T-helper 9 cell (primary cell): Measurements from ENCODE around the gene OAS2.
"Not testable (repeated sequence)": the region's sequence is repeated elsewhere in the genome, so short reads cannot be mapped to it uniquely, and the experiment has no call there.

Experiments used
- DNase-seq: peaks from one replicate; pipeline ENCODE4 v3.0.0-alpha.2; 2020

OAS2 gene

DNA sequence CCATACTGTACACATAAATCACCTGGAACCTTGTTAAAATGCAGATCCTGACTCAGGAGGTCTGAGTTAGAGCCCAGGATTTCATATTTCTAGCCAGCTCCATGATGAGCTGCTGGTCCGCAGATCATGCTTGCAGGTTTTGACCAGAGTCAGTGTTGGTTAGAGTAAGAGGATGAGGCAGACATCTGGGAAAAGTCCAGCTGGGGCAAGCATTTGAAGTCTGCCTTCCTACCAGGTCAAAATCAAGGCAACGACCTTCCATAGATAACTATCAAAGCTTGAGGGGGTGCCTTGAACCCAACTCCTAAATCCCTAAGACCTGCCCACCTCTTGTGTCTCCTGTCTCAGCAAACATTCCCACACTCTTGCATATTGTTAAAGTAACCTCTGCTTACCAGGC, 9.2 kb downstream of the OAS2 start:
- no peak for DNase-seq

DNA sequence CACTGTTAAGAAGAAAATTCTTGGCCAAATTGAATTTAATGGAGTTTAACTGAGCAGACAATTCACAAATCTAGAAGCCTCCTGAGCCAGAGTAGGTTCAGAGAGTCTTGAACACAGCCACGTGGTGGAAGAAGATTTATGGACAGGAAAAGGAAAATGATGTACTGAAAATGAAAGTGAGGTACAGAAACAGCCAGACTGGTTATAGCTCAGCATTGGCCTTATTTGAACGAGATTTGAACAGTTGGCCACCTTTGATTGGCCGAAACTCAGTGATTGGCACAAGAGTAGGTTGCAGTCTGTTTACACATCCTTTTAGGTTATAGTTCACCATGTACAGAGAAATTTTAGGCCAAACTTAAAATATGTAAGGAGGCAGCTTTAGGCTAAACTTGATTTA, 9.9 kb downstream of the OAS2 start:
- DNase-seq: no peak

- not testable (repeated sequence) for DNase-seq
Observed at GRCh38 chr12:112988823-112989385, 10.6 kb downstream of the OAS2 start.

DNA sequence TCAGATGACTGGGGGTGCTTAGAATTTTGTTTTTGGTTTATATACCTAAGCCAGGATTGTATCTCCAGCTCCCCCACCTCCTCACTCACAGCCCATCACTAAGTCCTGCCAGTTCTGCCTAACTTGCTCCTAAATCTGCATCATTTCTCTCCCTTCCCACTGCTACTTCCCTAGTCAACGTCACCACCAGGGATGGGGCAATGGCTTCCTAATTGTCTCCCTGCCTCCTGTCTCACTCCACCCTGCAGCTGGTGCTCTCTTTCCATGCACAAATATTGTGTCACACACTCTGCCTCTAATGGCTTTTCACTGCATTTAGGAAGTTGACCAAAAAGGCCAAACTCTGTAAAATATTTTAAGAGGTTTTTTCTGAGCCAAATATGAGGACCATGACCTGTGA, 11.5 kb downstream of the OAS2 start:
- DNase-seq: no peak

DNA sequence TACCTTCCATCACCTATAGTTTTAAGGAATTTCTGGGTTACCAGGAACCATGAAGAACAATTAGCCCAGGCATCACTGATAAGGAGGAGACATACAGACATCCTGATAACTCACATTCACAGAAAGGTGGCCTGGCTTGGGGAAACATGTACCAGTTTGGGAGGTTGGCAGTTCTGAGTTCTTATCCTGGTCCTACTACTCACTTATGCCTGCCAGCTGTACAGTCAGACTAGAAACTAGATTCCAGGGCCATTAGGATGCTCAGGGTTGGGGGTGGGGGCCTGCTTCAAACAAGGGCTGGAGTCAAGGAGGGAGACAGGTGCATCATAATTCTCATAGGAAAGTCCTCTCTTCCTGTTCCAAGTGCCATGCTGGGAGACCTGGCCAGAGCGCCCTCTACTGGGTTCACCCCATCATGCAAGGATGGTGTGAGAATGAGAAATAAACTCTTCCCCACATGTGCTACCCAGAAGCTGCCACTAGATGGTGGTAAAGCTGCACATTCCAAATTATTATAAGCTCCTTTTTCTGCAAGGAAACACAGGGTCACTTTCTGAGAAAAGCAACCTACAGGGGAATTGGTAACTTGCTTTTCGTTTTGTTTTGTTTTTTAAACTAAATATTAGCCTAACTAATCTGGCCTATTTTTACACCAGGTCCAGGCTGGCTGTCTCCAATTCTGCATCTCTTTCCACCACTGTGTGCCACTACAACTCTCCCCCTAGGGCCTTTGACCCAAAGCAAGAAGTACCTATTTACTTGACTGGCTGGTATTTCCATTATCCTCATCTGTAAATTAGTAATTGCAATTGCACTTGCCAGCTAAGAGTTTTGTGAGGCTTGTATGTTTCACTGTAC, 14.5 kb downstream of the OAS2 start:
- peak; percentile 48 for DNase-seq

- no peak for DNase-seq
Observed at GRCh38 chr12:112995008-112995407, 16.7 kb downstream of the OAS2 start.

DNA sequence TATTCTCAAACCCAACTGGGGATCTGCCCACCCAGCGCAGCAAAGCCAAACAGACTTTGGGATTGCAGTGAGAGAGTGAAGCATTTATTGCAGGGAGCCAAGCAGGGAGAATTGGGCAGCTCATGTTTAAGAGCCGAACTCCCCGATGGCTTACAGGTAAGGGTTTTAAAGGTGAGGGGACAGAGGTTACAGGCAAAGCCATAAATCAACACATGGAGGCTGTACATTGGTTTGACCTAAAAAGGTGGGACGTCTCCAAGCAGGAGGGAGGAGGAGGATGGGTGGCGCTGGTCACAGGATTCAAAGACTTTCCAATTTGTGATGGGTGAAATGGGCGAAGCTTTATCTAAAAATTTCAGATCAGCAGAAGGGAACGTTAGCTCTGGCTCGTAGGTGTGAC, 18.2 kb downstream of the OAS2 start:
- DNase-seq: no peak

DNA sequence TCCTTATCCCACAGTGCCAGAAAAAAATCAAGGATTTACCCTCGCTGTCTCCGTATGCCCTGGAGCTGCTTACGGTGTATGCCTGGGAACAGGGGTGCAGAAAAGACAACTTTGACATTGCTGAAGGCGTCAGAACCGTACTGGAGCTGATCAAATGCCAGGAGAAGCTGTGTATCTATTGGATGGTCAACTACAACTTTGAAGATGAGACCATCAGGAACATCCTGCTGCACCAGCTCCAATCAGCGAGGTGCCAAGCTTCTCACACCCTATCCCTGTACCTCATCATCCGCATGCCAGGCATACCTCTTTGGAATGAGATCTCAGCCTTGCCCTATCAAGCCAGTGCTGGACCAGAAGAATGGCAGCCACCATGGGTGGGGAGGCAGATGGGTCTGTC, 19.2 kb downstream of the OAS2 start:
- no peak for DNase-seq

DNA sequence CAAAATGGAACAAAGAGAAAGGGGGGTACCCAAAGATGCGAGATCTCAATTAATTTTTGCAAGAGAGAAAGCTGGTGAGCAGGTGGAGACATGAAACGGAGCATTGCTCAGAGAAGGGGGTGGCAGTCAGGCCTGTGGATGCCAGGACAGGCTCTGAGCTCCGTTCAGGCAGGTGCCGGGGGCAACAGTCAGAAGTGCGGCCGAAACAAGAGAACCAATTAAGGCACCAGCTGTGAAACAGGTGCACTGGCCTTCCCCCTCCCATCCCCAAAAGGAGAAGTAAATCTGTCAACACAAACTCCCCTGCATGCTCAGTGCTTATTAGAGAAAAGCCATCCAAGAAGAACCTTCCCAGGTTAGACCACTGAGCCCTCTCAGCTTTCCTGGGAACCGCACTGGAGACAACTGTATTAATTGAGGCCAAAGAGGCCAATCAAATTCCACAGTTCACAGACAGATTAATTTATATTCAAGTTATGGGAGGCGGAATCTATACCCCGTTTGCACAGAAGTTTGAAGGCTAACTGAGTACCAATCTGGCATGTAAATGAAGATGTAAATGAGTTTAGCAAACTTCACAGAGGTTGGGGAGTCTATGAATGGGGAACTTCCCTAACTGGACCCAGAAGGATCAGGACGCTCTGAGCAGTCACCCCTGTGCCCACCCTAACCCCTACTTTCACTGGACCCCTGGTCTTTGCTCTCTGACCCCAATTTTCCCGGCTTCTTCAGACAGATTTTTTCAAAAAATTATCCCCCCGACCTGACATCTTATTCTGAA, 20.9 kb downstream of the OAS2 start:
- no peak for DNase-seq

- no peak for DNase-seq
Observed at GRCh38 chr12:113000433-113000832, 22.1 kb downstream of the OAS2 start.

- DNase-seq: no peak
Observed at GRCh38 chr12:113002155-113002554, 23.8 kb downstream of the OAS2 start.

- no peak for DNase-seq
Observed at GRCh38 chr12:113002676-113003075, 24.4 kb downstream of the OAS2 start.

DNA sequence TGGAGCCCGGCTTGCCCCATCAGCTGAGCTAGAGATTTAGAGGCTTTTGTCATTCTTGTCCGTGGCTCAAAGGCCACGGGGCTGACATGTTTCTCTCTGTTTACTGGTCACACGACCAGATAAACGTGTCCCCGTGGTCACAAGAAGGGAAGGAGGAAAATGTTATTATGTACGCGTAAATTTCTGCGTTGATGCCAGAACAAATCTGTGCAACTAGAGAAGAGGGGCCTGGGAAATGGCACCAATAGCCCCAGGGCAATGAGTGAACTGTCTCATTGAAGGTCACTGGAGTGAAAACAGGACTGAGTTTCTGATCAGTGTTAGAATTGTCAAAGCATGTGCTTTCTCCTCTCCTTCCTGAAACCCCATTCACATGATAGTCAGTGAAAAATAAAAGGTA, 25.3 kb downstream of the OAS2 start:
- DNase-seq: no peak

DNA sequence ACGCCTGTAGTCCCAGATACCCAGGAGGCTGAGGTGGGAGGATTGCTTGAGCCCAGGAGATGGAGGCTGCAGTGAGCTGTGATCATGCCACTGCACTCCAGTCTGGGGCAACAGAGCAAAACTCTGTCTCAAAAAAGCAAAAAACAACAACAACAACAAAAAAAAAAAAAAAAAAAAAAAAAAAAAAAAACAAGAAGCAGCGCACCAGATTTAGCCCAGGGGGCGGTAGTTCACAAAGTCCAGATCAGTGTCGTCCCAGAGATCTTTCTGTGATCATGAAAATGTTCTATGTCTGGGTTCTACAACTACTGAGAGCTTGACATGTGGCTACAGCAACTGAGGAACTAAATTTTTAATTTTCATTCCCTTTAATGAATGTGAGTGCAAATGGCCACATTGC, 27.4 kb downstream of the OAS2 start:
- DNase-seq: no peak

GRCh38 chr12:113006206-113006605, 27.9 kb downstream of the OAS2 start:
- no peak for DNase-seq

- DNase-seq: no peak
Observed at GRCh38 chr12:113006641-113007040, 28.3 kb downstream of the OAS2 start.

DNA sequence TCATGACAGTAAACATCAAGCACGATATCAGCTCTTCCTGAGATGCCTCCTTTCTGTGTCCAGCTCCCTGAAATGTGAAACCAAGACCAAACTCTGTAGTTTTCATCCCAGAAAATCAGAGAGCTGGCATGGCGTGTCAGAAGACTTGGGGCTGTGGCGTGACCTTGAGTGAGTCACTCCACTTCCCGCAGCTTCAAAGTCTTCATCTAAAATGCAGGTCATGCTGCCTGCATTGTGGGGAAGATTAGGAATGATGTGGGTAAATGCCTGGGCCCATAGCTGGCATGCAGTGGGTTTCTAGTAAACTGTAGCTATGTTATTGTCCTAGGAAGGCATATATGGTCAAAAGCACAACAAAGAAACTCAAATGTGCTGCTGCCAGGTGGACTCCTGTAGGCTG, 28.8 kb downstream of the OAS2 start:
- no peak for DNase-seq

GRCh38 chr12:113010701-113011100, 32.4 kb downstream of the OAS2 start:
- no peak for DNase-seq

- no peak for DNase-seq
Observed at GRCh38 chr12:113014565-113014964, 36.2 kb downstream of the OAS2 start.

DNA sequence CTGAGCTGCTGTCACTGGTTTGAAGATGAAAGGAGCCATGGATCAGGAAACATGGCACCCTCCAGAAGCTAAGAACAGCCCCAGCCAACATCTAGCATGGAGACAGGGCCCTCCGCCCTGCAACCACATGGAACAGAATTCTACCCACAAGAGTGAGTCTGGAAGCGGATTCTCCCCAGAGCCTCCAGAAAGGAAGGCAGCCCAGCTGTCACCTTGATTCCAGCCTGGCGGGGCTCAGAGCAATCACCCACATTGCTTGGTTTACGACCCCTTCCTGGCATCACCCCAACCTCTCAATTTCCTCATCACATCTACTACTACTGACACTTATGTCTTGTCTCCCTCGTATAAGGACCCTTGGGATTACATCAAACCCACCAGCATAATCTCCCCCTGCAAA, 38.5 kb downstream of the OAS2 start:
- DNase-seq: no peak

DNA sequence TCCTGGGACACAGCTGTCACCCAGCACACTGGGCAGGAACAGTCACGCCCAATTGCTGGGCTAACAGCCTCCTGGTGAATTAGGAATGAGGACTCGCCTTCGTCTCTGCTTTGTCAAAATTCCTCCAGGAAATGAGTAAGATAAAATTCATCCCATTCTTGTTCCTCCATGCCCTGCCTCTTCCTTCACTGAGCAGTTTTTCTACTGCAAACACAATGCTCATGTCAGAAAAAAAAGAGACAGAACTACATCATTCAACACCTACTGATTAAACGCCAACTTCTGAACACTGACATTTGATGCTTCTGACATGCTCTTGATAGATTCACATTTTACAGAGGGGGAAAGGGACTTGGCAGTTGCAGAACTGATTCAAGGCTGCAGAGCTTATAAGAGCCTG, 40.7 kb downstream of the OAS2 start:
- DNase-seq: no peak

DNA sequence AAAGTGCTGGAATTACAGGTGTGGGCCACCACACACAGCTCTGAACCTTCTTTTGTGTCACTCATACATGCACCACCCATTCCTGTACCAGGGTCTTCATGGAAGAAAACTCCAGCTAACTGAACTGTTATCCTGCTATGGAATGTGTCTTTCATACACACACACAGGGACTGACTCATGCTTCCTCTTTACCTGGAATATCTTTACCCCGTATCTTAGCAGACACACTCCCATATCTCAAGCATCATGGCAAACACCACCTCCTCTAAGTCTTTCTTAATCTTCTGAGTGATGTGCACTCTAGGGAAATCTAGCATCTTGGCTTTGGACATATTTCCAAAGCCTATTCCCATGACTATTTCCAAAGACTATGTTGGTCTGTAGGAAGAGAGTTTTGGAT, 43.2 kb downstream of the OAS2 start:
- DNase-seq: no peak

DNA sequence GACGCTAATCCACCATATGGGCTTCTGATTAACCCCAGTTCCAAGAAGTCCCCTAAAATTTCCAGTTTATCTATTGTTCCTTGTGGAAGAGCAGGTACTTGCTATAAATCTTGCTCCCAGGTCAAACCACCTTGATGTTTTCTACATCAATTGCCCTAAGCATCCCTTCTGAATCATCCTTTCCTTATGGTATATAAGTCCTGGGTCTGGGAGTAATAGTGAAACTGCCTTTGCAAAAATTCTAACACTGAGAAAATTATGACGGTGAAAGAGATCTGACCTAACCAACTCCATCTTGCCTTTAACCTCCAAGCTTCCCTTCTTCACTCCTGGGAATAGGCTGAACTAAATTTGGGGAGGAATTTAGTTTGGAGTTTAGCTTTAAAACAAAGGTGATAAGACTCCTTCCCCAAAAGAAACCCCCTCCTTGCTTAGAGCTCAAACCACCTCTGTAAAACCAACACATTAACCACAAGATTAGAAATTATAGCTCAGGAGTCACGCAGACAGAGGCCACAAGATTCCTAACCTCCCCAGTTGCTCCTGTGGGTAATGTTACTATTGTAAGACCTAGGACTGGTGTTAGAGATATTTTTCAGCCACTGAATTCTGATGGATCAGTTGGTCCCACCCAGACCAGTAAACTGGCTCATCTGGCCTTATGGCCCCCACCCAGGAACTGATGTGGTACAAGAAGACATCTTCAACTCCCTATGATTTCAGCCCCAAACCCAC, 44.4 kb downstream of the OAS2 start:
- no peak for DNase-seq
